HL-60 (cell line): ENCODE measurements around the gene NAGS.

Experiments used
- POLR2AphosphoS5 ChIP-seq: IDR thresholded peaks from 2 replicates; pipeline ENCODE4 v1.6.1; 2012; ENCODE audit warnings: low read depth
- TF ChIP-seq, protein P1 (sequence below): IDR thresholded peaks from one replicate; pipeline ENCODE4 v1.5.1; 2011; ENCODE audit warnings: low read length, control low read depth, inconsistent platforms; ENCODE audit not compliant: insufficient read depth

DNA sequence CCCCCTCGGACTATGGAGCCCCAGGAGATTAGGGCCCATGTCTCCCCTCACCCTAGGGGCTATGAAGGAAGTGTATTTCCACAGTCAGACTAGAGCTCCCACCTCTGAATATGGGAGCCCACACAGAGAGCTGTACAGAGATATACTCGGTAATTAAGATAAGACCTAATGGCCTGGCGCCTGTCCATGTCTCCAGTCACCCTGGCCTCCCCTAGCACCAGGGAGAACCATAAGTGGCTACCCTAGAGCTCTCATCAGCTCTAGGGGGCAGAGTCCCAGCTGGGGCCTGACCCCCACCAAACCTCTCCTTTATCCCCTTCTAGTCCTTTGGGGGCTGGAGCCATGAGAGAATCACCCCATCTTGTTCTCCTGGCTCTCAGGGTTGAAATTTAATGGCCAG is 8.0 kb downstream of the NAGS start:
- TF ChIP-seq, protein P1, sequence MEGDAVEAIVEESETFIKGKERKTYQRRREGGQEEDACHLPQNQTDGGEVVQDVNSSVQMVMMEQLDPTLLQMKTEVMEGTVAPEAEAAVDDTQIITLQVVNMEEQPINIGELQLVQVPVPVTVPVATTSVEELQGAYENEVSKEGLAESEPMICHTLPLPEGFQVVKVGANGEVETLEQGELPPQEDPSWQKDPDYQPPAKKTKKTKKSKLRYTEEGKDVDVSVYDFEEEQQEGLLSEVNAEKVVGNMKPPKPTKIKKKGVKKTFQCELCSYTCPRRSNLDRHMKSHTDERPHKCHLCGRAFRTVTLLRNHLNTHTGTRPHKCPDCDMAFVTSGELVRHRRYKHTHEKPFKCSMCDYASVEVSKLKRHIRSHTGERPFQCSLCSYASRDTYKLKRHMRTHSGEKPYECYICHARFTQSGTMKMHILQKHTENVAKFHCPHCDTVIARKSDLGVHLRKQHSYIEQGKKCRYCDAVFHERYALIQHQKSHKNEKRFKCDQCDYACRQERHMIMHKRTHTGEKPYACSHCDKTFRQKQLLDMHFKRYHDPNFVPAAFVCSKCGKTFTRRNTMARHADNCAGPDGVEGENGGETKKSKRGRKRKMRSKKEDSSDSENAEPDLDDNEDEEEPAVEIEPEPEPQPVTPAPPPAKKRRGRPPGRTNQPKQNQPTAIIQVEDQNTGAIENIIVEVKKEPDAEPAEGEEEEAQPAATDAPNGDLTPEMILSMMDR, result no peak
- no peak for TF ChIP-seq POLR2AphosphoS5
